AG04450 (cell line): Measurements from ENCODE around the gene TFDP2. TPM values are rescaled to one million over a fixed set of nuclear protein-coding genes. Genes with fewer than 3 reads are reported as not detected.
"Not testable (repeated sequence)": the region's sequence is repeated elsewhere in the genome, so short reads cannot be mapped to it uniquely, and the experiment has no call there.

Experiments
- CTCF ChIA-PET: fragments of 300-600, 350-600 bp; formaldehyde crosslinking; extraction: SDS; loops from one replicate; lab custom pipeline; 2022; ENCODE audit warnings: antibody characterized with exemption, inconsistent platforms; lab: Charles Lee
- POLR2A ChIA-PET: fragments of 350-600 bp; formaldehyde crosslinking; extraction: SDS; loops from one replicate; lab custom pipeline; 2021; ENCODE audit warnings: antibody characterized with exemption, inconsistent platforms; lab: Yijun Ruan, JAX
- DNase-seq: peaks from one replicate; pipeline ENCODE4 v3.0.0-alpha.2; 2011; ENCODE audit warnings: low read depth, low spot score
- H3K27ac ChIP-seq: one replicate; pipeline ENCODE4 v1.5.1; 2012; ENCODE audit warnings: low read depth, low read length, control low read depth
- H3K27me3 ChIP-seq: one replicate; pipeline ENCODE4 v1.6.0; 2012; ENCODE audit warnings: low read length; ENCODE audit not compliant: control insufficient read depth, insufficient read depth
- H3K4me3 ChIP-seq: 2 replicates; pipeline ENCODE4 v1.5.1; 2011; ENCODE audit warnings: mild to moderate bottlenecking, low read depth, low read length, control low read depth
- H3K9me3 ChIP-seq: 2 replicates; pipeline ENCODE4 v1.5.1; 2012; ENCODE audit warnings: low read length; ENCODE audit not compliant: control insufficient read depth, insufficient read depth
- CTCF ChIP-seq: IDR thresholded peaks from 2 replicates; pipeline ENCODE4 v1.5.1; 2011; ENCODE audit warnings: low read depth, low read length, control low read depth, inconsistent platforms
- polyA plus RNA-seq: library from polyadenylated mRNA; depleted of rRNA; stranded (reverse); fragments of >200 nt; gene quantifications from 2 replicates; pipeline ENCODE4 v1.2.3, GENCODE V29; 2011

The TFDP2 gene
- polyA plus RNA-seq, 1 experiment, result 63.4 TPM

GRCh38 chr3:141994856-141995255 lies 154.5 kb downstream of the TFDP2 start:
- ChIA-PET POLR2A (no interaction called here), CTCF (no interaction called here)
- no peak for TF ChIP-seq CTCF
- H3K9me3 ChIP-seq, result no peaks in the 10 kb centered on the region
- no peak overlapping the region for H3K27ac ChIP-seq
- no peak for DNase-seq
- no peak overlapping the region for H3K4me3 ChIP-seq
- H3K27me3 ChIP-seq, result no peaks in the 10 kb centered on the region

- no peak for DNase-seq
- Histone ChIP-seq H3K27ac (no peak overlapping the region), H3K9me3 (no peaks in the 10 kb centered on the region), H3K4me3 (no peak overlapping the region), H3K27me3 (no peaks in the 10 kb centered on the region)
- no peak for TF ChIP-seq CTCF
- POLR2A ChIA-PET, result no interaction called here
- CTCF ChIA-PET, result no interaction called here
Measured at GRCh38 chr3:141992512-141992911, 156.8 kb downstream of the TFDP2 start.

- no peak for TF ChIP-seq CTCF
- ChIA-PET CTCF (no interaction called here), POLR2A (no interaction called here)
- Histone ChIP-seq H3K27me3 (no peaks in the 10 kb centered on the region), H3K9me3 (no peaks in the 10 kb centered on the region), H3K4me3 (no peak overlapping the region), H3K27ac (no peak overlapping the region)
- no peak for DNase-seq
Measured at GRCh38 chr3:141986548-141987107, 162.7 kb downstream of the TFDP2 start.

GRCh38 chr3:141981084-141981483 lies 168.3 kb downstream of the TFDP2 start:
- POLR2A ChIA-PET, result no interaction called here
- CTCF ChIA-PET, result no interaction called here
- Histone ChIP-seq H3K27me3 (no peaks in the 10 kb centered on the region), H3K4me3 (no peak overlapping the region), H3K9me3 (no peaks in the 10 kb centered on the region), H3K27ac (no peak overlapping the region)
- no peak for TF ChIP-seq CTCF
- no peak for DNase-seq

GRCh38 chr3:141979050-141979671 lies 170.2 kb downstream of the TFDP2 start:
- no peaks in the 10 kb centered on the region for H3K27me3 ChIP-seq
- no peaks in the 10 kb centered on the region for H3K9me3 ChIP-seq
- TF ChIP-seq CTCF, result no peak
- H3K27ac ChIP-seq, result no peak overlapping the region
- CTCF ChIA-PET, result no interaction called here
- DNase-seq, result peak; percentile 26
- H3K4me3 ChIP-seq, result no peak overlapping the region
- POLR2A ChIA-PET, result no interaction called here

GRCh38 chr3:141974777-141975176 lies 174.6 kb downstream of the TFDP2 start:
- H3K4me3 ChIP-seq, H3K27ac ChIP-seq, H3K9me3 ChIP-seq, DNase-seq, H3K27me3 ChIP-seq: not testable (repeated sequence)
- ChIA-PET CTCF (interaction anchor here (0.6 kb wide), 1 partner anchor 50 kb away, joined by 4 read pairs; no protein-coding TSS in a partner anchor), POLR2A (interaction anchor here (0.7 kb wide), 1 partner anchor 27 kb away, joined by 10 read pairs; no protein-coding TSS in a partner anchor)
